Activated CD4-positive, alpha-beta T cell treated with anti-CD3 and anti-CD28 coated beads for 24 hours (primary cell): ENCODE results near the gene FRMD8.
A peak's percentile ranks its signal among the peaks of the same experiment; 100 is the strongest.

Experiments
- DNase-seq, 2 donors: peaks; one replicate each; pipeline ENCODE4 v3.0.0-alpha.2; 2020; ENCODE audit warnings: low read depth in 2 of 2

FRMD8 gene

DNA sequence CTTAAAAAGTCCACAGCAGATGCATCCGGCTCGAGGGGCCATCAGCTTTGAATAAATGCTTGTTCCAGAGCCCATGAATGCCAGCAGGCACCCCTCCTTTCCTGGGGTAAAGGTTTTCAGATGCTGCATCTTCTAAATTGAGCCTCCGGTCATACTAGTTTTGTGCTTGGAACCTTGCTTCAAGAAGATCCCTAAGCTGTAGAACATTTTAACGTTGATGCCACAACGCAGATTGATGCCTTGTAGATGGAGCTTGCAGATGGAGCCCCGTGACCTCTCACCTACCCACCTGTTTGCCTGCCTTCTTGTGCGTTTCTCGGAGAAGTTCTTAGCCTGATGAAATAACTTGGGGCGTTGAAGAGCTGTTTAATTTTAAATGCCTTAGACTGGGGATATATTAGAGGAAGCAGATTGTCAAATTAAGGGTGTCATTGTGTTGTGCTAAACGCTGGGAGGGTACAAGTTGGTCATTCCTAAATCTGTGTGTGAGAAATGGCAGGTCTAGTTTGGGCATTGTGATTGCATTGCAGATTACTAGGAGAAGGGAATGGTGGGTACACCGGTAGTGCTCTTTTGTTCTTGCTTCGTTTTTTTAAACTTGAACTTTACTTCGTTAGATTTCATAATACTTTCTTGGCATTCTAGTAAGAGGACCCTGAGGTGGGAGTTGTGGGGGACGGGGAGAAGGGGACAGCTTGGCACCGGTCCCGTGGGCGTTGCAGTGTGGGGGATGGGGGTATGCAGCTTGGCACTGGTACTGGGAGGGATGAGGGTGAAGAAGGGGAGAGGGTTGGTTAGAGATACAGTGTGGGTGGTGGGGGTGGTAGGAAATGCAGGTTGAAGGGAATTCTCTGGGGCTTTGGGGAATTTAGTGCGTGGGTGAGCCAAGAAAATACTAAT lies 38.0 kb downstream of the FRMD8 start:
- DNase-seq: peak in 1 of 2 donors; percentile 63

DNA sequence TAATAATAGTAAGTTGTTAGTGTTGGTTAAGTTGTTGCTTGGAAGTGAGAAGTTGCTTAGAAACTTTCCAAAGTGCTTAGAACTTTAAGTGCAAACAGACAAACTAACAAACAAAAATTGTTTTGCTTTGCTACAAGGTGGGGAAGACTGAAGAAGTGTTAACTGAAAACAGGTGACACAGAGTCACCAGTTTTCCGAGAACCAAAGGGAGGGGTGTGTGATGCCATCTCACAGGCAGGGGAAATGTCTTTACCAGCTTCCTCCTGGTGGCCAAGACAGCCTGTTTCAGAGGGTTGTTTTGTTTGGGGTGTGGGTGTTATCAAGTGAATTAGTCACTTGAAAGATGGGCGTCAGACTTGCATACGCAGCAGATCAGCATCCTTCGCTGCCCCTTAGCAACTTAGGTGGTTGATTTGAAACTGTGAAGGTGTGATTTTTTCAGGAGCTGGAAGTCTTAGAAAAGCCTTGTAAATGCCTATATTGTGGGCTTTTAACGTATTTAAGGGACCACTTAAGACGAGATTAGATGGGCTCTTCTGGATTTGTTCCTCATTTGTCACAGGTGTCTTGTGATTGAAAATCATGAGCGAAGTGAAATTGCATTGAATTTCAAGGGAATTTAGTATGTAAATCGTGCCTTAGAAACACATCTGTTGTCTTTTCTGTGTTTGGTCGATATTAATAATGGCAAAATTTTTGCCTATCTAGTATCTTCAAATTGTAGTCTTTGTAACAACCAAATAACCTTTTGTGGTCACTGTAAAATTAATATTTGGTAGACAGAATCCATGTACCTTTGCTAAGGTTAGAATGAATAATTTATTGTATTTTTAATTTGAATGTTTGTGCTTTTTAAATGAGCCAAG lies 38.9 kb downstream of the FRMD8 start:
- DNase-seq: peak; percentile 60 to 70

DNA sequence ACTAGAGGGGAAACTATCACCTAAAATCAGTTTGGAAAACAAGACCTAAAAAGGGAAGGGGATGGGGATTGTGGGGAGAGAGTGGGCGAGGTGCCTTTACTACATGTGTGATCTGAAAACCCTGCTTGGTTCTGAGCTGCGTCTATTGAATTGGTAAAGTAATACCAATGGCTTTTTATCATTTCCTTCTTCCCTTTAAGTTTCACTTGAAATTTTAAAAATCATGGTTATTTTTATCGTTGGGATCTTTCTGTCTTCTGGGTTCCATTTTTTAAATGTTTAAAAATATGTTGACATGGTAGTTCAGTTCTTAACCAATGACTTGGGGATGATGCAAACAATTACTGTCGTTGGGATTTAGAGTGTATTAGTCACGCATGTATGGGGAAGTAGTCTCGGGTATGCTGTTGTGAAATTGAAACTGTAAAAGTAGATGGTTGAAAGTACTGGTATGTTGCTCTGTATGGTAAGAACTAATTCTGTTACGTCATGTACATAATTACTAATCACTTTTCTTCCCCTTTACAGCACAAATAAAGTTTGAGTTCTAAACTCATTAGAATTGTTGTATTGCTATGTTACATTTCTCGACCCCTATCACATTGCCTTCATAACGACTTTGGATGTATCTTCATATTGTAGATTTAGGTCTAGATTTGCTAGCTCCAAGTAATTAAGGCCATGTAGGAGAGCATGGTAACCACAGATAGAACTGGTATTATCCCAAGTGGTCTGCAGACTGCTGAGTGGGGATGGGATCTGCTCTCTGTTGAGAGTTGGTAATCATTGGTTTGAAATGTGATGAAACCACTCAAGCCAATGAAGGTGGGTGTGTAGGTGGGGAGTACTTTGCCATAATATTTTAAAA lies 39.8 kb downstream of the FRMD8 start:
- no peak for DNase-seq

DNA sequence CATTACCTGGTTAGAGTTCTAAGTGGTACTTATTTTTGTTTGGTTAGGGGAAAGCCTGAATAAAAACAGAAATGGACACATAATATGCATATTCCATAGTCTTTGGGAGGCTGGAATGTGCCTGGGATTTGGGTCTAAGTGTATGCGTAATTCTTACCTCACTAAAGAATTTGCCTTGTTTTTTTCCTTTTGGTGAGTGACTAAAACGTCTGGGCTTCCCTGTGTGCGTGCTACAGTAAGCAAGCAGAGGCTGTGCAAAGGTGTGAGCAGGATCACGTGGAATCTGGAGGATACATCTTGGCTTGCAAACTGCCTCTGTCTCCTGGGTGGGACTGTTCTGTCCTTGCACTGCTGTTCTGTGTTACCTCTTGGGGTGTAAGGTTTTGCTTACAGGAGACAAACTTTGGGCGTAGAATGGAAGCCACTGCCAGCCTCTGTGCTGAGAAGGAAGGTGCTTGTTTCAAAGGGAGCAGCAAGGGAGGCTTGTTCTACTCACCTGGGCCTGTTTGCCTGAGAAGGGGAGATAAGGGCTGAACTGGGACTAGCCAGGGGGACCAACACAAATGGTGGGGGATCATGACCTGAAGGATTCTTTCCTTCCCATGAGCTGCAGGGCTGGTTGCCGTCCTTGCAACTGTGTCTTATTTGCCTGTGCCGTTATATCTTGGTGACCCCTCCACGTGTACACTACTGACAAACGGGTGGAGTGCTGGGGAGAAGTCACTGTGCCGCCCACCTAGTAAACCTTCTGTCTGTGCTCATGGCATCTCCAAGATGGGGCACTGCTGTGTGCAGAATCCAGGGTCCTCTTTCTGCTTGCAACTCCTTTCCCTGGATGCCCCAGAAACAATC lies 40.6 kb downstream of the FRMD8 start:
- DNase-seq: no peak

DNA sequence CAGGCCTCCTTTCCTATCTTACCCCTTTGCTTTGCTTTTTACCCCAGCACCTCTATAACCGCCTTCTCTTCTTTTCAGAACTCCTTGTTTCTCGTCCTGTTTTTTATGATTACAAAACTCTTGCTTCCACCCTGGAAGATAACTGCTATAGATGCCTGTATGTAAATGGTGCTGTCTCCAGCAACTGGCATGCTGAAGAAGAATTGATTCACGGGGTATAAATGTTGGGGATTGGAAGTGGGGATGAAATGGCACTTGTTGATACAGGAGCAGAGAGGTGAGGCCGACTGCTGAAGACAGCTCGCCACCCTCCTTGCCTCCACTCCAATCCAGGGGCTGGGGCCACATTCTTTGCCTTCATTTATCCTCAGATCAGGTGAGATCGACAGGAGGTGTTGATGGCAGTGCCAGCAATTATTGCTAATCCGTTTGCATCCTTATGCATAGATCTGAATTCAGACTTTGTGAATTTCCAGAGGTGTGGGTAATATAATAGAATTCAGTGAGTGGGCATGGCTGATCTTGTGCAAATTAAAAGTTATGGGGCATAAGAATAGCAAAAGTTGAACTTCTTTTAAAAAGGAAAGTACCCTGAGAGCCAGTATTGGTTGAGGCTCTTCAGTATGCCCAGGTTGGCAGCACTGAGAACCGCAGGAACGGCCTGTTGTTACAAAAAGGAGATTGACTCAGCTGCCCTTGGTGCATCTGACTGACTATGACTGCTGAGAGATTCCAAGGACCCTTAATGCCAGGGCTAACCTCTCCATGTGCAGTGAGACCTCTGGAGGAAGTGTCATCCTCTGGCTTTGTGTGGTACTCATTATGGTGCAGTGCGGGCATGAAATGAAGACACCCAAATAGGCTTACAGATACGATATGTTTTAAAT lies 41.5 kb downstream of the FRMD8 start:
- DNase-seq: no peak

DNA sequence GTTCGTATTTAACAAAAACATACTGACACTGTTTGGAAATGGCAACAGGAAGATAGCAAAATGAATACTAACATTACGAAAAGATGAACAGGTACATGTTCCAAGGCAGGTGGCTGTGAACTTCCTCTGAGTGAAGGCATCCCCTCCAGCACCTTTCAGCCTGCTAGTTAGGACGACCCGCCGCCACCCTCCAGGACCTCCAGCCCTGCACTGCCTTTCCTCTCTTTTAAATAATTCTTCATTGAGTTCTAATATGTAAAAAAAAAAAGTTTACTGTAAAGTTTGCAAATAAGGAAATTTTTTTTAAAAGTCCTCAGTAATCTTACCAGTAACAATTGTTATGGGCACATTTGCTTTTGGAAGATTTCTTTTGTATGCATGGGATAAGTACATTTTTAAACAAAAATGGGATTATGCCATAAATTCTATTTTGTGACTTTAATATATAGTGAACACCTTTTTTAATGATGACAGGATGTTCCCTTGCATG lies 42.2 kb downstream of the FRMD8 start:
- DNase-seq: no peak

DNA sequence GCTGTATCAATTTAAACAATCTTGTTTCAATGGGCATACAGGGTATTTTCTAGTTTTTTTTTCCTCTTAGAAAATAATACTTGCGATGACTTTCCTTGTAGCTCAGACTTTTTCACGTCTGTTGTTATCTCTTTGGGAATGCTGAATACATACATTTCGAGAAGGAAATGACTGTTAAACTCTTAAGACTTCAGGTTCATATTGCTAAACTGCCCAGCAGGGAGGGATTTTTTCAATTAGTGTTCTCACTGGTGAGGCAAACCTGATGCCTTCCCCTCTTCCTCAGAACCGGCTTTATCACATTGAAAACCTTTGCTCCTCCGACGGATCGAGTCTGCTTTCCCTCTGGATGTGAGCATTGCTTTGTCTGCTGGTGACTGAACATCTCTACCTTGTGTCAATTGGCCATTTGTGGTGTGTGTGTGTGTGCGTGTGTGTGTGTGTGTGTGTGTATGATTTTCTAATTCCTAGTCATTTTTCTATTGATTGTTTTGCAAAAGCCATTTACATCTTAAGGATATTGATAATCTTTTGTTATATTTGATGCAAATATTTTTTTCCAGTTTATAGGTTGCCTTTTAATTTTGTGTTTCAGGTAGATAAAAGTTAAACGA lies 42.7 kb downstream of the FRMD8 start:
- no peak for DNase-seq

DNA sequence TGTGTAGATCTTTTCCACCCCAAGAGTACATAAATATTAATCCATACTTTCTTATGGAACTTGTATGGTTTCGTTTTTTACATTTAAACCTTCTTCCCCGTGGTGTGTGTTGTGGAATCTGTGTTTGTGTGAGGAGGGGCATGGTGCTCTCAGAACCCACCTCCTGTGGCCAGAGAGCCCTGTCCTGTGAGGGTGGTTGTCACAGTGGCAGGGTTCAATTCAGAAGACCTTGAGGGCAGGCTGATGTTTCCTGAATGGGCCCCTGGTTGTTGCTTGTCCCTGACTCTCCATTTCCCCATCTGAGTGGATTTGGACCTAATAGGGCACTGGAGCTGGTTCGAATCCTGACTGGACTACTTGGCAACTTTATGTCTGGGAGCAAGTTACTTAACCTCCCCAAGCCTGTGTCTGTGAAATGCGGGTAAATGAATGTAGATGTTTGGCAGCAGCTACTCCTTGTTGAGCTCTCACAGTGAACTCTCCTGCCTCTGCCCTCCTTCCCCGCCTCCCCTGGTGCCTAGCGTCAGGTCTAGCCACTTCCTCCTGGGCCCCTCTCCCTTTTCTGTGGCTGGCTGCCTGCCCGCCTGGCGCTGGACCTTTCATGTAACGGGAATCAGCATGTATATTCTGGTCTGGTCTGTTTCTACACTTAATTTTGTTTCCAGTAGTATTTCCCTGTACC lies 43.4 kb downstream of the FRMD8 start:
- DNase-seq: no peak

- no peak for DNase-seq
Measured at GRCh38 chr11:65430406-65431217, 44.2 kb downstream of the FRMD8 start.

DNA sequence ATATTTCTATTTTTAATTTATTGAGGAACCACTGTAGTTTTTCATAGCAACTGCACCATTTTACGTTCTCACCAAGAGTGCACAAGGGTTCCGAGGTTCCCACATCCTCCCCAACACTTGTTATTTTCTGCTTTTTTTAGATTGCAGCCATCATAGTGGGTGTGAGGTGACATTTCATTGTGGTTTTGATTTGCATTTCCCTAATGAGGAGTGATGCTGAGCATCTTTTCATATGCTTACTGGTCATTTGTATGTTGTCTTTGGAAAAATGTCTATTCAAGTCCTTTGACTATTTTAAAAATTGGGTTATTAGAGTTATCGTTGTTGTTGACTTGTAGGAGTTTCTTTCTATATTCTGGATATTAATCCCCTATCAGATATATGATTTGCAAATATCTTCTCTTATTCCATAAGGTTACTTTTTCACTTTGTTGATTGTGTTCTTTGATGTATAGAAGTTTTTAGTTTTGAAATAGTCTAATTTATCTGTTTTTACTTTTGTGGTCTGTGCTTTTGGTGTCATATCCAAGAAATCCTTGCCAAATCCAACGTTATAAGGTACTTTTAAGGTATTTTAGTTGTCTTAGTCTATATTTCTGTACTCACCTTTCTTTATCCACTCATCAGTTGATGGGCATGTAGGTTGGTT lies 45.1 kb downstream of the FRMD8 start:
- no peak for DNase-seq

GRCh38 chr11:65432100-65432650 lies 45.7 kb downstream of the FRMD8 start:
- DNase-seq: no peak

- no peak for DNase-seq
Measured at GRCh38 chr11:65432686-65433582, 46.5 kb downstream of the FRMD8 start.

- DNase-seq: no peak
Measured at GRCh38 chr11:65433657-65434056, 47.2 kb downstream of the FRMD8 start.

DNA sequence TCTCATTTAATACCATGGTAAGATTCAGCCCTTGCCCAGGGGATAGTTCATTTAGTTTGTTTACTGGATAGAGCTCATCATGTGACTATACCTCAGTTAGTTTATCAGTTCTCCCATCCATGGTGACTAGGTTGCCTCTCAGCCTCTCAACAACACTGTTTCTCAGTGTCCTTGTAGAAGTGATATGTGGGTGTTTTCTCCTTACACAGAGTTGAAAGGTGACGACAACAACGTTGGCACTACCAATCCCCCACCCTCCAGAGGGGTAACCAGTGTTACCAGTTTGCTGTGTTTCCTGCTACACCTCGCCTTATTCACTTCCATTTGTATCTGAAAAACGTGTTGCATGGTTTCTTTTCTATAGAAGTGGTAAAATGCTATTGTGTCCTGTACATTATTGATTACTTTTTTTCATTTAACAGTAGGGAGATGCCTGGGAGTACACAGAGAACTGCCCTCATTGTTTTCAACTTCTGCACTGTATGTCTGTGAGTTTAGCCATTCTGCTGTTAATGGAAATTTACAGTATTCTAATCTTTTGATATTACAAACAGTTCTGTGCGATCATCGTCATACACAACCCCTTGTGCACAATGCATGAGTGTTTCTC lies 47.7 kb downstream of the FRMD8 start:
- no peak for DNase-seq

DNA sequence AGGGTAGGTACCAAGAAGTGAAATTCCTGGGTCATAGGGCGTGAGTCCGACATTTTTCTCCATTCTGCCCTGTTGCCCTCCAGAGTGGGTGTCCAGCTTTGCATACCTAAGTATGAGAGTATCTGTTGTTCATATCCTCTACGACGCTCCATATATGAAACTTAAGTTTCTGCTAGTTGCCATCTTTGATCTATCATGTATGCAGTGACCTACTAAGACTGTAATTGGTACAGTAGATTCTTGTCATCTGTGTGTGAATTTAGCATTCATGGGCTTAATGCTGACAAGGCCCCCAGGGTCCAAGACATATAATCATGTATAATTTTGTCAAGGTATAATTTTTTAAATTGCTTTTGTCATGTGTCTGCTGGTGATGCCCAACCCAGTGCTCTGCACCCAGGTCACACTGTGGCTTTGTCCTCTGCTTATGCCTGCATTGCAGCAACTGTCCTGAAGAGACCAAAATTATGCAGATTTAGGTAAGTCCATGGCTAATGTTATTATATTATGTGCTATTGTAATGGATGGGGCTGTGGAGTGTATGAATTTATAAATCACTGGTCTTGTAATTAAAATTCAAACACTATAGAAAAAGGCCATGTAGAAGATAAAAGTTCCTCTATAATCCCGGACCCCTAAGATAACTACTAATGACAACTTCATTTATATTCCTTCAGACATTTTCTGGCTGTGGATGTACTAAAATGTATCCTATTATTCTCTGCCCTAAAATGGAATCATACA lies 48.4 kb downstream of the FRMD8 start:
- no peak for DNase-seq
